Measurements from ENCODE around the gene MFSD2A.
"Not testable (repeated sequence)": the region's sequence is repeated elsewhere in the genome, so short reads cannot be mapped to it uniquely, and the experiment has no call there.

Gene MFSD2A

DNA sequence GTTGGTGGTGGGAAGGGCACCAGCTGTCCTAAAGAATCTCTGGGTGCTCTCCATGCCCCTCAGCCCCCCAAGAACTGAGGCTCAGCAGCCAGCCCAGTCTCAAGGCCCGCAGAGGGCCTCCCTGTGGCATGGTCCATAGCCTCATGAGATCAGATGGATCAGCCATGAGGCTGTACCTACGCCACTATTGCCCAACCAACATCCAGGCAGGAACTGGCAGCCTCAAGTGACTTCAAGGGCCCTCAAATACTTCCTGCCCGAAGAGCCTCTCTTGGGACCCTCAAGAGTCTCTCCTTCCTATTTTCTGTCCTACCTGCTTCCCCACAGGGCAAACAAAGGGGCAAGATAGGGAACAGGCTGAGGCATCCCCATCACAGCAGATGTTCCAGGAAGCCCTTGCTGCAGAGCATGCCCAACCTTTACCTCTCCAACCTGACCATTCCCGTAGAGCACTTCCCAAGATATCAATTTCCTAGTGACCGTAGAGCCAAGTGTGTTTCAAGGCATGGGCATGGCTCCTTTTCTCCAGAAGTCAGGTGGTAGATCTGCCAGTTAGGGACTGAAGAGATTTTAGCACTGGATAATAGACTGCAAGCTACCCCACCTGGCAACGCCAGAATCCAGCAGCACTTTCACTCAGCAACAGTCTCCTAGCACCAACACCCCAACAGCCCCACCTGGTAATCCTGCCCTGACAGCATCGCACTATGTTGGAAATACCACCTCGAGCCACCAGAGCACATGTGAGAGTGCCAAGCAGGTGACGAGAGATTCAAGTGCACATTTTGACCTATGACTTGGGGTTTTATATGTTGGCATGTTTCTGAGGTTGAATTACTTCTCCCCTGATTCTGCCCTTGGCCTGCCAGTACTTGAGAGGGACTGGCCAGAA lies 13.7 kb upstream of the MFSD2A start:
- DNase-seq = peak; percentile 2

DNA sequence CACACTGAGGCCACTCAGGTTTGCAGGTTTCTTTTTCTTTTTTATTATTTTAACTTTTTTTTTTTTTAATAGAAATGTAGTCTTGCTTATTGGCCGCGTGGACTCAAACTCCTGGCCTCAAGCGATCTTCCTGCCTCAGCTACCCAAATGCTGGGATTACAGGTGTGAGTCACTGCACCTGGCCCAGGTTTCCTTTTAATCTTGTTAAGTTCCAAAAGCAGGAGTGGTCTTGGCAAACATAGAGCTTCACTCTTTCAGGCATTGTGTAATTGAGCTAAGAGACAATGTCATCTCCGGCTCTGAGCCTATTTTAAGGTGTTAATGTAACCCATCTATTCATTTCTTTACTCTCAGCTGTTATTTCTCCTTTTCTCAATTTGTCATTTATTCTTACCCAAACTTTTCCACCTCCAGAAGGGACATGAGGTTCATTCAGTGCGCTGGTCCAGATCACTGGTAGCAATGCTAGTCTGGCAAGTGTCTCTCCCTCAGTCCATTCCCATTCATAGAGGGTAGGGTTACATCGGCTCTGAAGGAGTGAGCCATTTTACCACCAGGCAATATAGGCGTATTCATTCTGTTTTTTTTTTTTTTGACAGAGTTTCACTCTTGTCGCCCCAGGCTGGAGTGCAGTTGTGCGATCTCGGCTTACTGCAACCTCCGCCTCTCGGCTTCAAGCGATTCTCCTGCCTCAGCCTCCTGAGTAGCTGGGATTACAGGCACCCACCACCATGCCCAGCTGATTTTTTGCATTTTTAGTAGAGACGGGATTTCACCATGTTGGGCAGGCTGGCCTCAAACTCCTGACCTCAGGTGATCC lies 11.3 kb upstream of the MFSD2A start:
- DNase-seq = no peak

DNA sequence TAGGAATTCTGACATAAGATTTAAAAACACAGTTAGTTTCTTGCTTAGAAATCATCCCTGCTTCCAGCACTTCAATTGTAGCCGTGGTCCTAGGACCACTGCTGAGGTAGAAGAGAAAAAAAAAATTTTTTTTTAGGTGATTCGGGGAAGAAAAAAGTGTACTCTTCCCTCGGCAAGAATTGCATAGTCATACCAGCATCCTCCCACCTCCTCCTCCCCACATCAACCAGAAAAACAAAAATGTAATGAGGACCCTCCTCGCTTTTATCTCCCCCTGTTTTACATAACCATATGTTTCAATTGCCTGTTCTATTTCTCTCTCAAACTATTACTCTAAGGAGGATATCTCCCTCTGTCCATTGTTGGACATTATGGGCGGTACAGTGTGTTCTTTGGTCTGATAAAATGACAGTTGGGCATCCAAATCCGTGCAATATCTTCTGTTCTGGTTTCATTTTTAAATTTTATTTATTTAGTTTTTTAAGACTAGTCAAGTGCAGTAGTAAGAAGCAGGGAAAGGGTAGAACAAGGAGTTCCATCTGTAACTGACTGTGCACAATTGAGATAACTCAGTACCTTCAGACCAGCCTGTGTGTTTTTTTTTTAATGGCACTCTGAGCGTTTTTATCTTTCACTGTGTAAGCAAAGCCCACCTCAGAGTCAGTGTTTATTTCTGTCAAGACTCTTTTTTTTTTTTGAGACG lies 10.4 kb upstream of the MFSD2A start:
- DNase-seq = no peak

DNA sequence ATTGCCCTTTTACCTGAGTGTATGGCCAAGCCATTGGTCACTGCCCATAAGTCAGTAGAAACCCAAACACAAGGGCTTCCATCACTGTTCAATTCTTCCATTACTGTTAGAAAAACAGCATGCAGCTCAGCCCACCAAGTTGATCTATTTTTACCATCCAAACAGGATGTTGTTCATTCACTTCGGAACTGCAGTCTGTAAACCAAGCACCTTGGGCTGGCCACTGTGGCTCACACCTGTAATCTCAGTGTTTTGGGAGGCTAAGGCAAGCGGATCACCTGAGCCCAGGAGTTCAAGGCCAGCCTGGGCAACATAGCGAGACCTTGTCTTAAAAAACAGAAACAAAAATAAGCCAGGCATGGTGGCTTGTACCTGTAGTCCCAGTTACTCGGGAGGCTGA lies 8.7 kb upstream of the MFSD2A start:
- no peak for DNase-seq

DNA sequence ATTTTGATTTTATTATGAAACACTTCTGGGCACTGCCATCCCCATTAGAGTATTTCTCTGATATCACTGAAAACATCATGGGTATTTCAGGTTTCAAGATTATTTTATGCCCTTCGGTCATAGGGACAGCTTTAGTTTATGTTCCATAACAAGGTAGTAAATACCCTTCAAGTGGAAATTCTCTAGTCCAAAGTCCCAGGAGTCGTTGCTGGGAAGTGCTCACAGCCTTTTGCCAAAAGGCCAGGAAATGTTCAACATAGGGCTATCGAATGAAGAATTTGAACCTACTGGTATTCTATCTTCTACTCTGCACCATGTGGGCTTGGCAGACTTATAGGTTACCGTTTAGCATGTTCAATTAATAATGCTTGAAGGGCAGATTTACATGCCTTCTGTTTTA lies 7.7 kb upstream of the MFSD2A start:
- DNase-seq = no peak

- DNase-seq = no peak
Measured at GRCh38 chr1:39949891-39950290, 5.1 kb upstream of the MFSD2A start.

DNA sequence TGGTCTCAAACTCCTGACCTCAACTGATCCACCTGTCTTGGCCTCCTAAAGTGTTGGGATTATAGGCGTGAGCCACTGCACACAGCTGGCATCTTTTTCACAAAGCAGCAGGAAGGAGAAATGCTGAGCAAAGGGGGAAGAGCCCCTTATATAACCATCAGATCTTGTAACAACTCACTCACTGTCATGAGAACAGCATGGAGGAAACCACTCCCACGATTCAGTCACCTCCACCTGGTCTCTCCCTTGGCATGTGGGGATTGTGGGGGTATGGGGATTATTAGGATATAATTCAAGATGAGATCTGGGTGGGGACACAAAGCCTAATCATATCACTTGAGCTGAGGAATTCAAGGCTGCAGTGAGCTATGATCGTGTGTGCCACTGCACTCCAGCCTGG lies 3.0 kb upstream of the MFSD2A start:
- DNase-seq = no peak

GRCh38 chr1:39952359-39953110 lies 2.4 kb upstream of the MFSD2A start:
- no peak for DNase-seq

GRCh38 chr1:39954324-39954869 lies 548 bp upstream of the MFSD2A start:
- no peak for DNase-seq

- peak; percentile 14 for DNase-seq
Measured at GRCh38 chr1:39955547-39956539, 898 bp downstream of the MFSD2A start.

DNA sequence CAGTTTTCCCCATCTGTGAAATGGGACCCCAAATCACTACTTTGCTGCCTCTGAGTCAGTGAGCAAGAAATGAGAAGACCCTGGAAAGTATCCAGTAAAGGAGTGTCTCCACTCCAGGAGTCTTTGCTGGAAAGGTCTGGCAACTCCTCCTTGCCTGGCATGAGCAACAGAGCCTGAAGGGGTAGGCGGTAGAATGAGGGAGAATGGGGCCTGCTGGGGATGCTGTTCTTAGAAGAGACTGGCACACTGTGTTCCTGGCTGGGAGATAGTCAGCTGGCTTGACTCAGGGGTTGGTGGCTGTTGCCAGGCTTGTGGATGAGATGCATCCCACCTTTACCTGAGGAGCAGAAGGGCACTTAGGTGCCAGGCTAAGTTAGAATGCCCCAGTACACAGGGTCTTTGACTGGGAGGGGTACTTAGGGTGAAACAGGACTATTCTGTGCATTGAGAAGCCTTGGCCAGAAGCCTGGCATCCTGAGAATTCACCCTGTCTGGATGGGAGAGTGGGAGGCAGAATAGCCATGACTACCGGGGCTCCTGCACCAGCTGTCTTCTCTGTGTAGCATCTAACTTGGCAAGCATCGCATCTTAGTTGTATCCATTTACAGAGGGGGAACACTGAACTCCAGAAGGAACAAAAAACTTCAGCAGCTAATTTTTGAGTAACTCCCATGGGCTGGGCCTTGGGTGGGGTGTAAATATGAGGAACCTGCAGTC lies 2.5 kb downstream of the MFSD2A start:
- no peak for DNase-seq

GRCh38 chr1:39958403-39959200 lies 3.7 kb downstream of the MFSD2A start:
- DNase-seq = no peak

DNA sequence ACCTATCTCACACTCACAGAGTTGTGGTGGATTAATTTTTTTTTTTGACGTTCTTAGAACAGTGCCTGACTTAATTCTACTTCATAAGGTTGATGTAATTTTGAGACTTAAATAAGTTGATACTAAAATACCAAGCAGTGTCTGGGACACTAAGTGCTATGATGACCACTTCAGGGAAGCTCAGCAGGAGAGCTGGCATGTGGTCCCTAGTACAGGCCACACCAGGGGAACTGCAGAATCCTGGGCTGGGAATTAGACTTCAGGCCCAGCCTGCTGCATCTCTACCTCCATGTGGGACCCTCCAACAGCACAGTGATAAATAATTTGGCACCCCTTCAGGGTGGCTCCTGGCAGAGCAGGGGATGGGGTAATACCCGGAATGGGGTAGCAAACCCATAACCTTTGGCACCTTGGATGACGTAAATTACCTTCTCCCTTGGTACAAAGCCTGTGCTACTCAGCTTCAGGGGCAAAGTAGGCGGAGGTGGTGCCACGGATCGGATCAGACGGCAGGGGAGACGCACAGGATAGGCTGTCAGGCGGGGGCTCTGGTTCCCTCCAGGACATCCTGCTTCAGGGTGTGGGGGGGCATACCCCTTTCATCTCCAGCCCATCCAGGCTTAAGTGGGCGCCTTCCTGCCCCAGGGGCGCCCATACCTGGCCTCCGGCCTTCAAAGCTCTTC lies 4.8 kb downstream of the MFSD2A start:
- no peak for DNase-seq

GRCh38 chr1:39960431-39960958 lies 5.5 kb downstream of the MFSD2A start:
- peak; percentile 87 for DNase-seq

- DNase-seq = no peak
Measured at GRCh38 chr1:39962450-39962825, 7.5 kb downstream of the MFSD2A start.

DNA sequence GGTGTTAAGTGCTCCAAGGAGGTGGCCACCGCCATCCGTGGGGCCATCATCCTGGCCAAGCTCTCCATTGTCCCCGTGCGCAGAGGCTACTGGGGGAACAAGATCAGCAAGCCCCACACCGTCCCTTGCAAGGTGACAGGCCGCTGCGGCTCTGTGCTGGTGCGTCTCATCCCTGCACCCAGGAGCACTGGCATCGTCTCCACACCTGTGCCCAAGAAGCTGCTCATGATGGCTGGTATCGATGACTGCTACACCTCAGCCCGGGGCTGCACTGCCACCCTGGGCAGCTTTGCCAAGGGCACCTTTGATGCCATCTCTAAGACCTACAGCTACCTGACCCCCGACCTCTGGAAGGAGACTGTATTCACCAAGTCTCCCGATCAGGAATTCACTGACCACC lies 8.0 kb downstream of the MFSD2A start:
- DNase-seq = not testable (repeated sequence)

DNA sequence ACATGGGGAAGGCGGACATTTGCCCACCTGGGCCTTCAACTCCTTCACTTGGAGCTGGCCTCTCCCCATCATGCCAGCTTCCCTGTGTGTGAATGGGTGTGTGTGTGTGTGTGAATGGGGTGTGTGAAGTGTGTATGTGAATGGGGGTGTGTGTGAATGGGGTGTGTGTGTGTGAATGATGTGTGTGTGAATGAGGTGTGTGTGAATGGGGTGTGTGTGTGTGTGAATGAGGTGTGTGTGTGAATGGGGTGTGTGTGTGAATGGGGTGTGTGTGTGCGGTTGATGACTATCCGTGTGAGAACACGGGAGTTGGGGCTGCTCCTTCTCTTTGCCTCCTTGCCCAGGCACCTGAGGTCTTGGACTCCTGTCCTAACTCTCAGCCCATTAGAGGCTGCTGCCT lies 9.6 kb downstream of the MFSD2A start:
- no peak for DNase-seq

DNA sequence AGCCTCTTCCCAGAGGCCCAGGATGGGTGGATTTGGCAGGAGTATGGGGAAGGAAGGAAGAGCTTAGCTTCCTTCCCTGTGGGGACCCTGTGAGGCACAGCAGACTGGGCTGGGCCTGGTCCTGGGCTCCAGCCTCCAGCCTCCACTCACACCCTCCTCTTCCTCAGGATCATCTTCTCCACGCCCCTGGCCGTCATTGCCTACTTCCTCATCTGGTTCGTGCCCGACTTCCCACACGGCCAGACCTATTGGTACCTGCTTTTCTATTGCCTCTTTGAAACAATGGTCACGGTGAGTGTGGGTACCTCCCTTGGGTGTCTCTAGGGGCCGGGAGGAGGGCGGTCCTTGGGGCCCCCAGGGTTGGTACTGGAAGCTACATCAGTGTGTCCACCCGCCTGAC lies 10.1 kb downstream of the MFSD2A start:
- DNase-seq = no peak

GRCh38 chr1:39969048-39969447 lies 14.1 kb downstream of the MFSD2A start:
- DNase-seq = no peak

Data from NCI-H187 treated with DMSO at 0.1 percent for 48 hours (cell line).